SK-N-SH treated with all-trans-retinoic acid at 6 μM for 48 hours (cell line): Measurements from ENCODE around the gene DDB1.

ENCODE experiments used
- ATAC-seq: fragments of 200-7000 bp; cut with Tn5 transposase; 3 replicates; pipeline ENCODE4 v1.9.1; 2020; ENCODE audit warnings: mild to moderate bottlenecking, moderate library complexity
- ARNTL ChIP-seq: fragments of 450-650 bp; formaldehyde crosslinking; IDR thresholded peaks from 2 replicates; pipeline ENCODE4 v1.5.0; 2020; ENCODE audit warnings: low read depth, mild to moderate bottlenecking, moderate library complexity, borderline replicate concordance
- CSDC2 ChIP-seq: fragments of 250-450 bp; sonication (Bioruptor Pico); IDR thresholded peaks from 2 replicates; pipeline ENCODE4 v1.5.0; 2020; ENCODE audit warnings: mild to moderate bottlenecking, moderate library complexity
- ESRRG ChIP-seq: fragments of 250-450 bp; sonication (Bioruptor Pico); IDR thresholded peaks from 2 replicates; pipeline ENCODE4 v1.6.1; 2021; ENCODE audit warnings: mild to moderate bottlenecking
- GLIS3 ChIP-seq: fragments of 250-450 bp; sonication (Bioruptor Pico); IDR thresholded peaks from 2 replicates; pipeline ENCODE4 v1.5.0; 2020; ENCODE audit warnings: mild to moderate bottlenecking, moderate library complexity
- ISL1 ChIP-seq: fragments of 250-450 bp; sonication (Bioruptor Pico); IDR thresholded peaks from 2 replicates; pipeline ENCODE4 v2.1.2; 2022; ENCODE audit warnings: mild to moderate bottlenecking, moderate library complexity
- OSR1 ChIP-seq: fragments of 250-450 bp; sonication (Bioruptor Pico); IDR thresholded peaks from 2 replicates; pipeline ENCODE4 v1.8.0; 2022; ENCODE audit warnings: moderate library complexity, mild to moderate bottlenecking, inconsistent platforms
- PPARA ChIP-seq: fragments of 250-450 bp; sonication (Bioruptor Pico); IDR thresholded peaks from 2 replicates; pipeline ENCODE4 v1.5.0; 2020; ENCODE audit warnings: mild to moderate bottlenecking, borderline replicate concordance
- RARB ChIP-seq: fragments of 250-450 bp; sonication (Bioruptor Pico); IDR thresholded peaks from 2 replicates; pipeline ENCODE4 v1.8.0; 2021; ENCODE audit warnings: mild to moderate bottlenecking, moderate library complexity
- SNAI2 ChIP-seq: fragments of 250-450 bp; sonication (Bioruptor Pico); IDR thresholded peaks from 2 replicates; pipeline ENCODE4 v1.5.0; 2020; ENCODE audit warnings: mild to moderate bottlenecking, moderate library complexity
- TCF4 ChIP-seq: fragments of 250-450 bp; sonication (Bioruptor Pico); IDR thresholded peaks from 2 replicates; pipeline ENCODE4 v1.8.0; 2021; ENCODE audit warnings: mild to moderate bottlenecking, moderate library complexity, borderline replicate concordance
- TOX ChIP-seq: fragments of 250-450 bp; sonication (Bioruptor Pico); IDR thresholded peaks from 2 replicates; pipeline ENCODE4 v1.8.0; 2021; ENCODE audit warnings: mild to moderate bottlenecking, moderate library complexity, borderline replicate concordance
- ZC3H10 ChIP-seq: fragments of 250-450 bp; sonication (Bioruptor Pico); IDR thresholded peaks from 2 replicates; pipeline ENCODE4 v1.5.1; 2021; ENCODE audit warnings: mild to moderate bottlenecking, moderate library complexity
- ZFP3 ChIP-seq: fragments of 250-450 bp; sonication (Bioruptor Pico); IDR thresholded peaks from 2 replicates; pipeline ENCODE4 v1.5.0; 2020; ENCODE audit warnings: mild to moderate bottlenecking, moderate library complexity
- ZFP30 ChIP-seq: fragments of 450-650 bp; formaldehyde crosslinking; IDR thresholded peaks from 2 replicates; pipeline ENCODE4 v1.5.0; 2022; ENCODE audit warnings: mild to moderate bottlenecking, moderate library complexity
- ZNF565 ChIP-seq: fragments of 450-650 bp; formaldehyde crosslinking; conservative IDR thresholded peaks from 2 replicates; pipeline ENCODE4 v1.5.0; 2020; ENCODE audit warnings: low read depth, mild to moderate bottlenecking, moderate library complexity
- ZNF70 ChIP-seq: fragments of 450-650 bp; formaldehyde crosslinking; IDR thresholded peaks from 2 replicates; pipeline ENCODE4 v1.5.0; 2020; ENCODE audit warnings: mild to moderate bottlenecking, moderate library complexity
- ZNF8 ChIP-seq: fragments of 450-650 bp; formaldehyde crosslinking; IDR thresholded peaks from 2 replicates; pipeline ENCODE4 v1.5.0; 2020; ENCODE audit warnings: mild to moderate bottlenecking, moderate library complexity
- TF ChIP-seq, protein P1 (sequence below): fragments of 250-450 bp; sonication (Bioruptor Pico); IDR thresholded peaks from 2 replicates; pipeline ENCODE4 v1.8.0; 2020; ENCODE audit warnings: mild to moderate bottlenecking, moderate library complexity, borderline replicate concordance
- TF ChIP-seq, protein P2 (sequence below): fragments of 250-450 bp; sonication (Bioruptor Pico); IDR thresholded peaks from 2 replicates; pipeline ENCODE4 v1.5.0; 2020; ENCODE audit warnings: mild to moderate bottlenecking, moderate library complexity
- TF ChIP-seq, protein P3 (sequence below): fragments of 250-450 bp; sonication (Bioruptor Pico); IDR thresholded peaks from 2 replicates; pipeline ENCODE4 v1.8.0; 2021; ENCODE audit warnings: low read depth, mild to moderate bottlenecking, moderate library complexity, borderline replicate concordance
- TF ChIP-seq, protein P4 (sequence below): fragments of 250-450 bp; sonication (Bioruptor Pico); IDR thresholded peaks from 2 replicates; pipeline ENCODE4 v1.5.1; 2020; ENCODE audit warnings: low read depth, mild to moderate bottlenecking, moderate library complexity

DDB1 gene

DNA sequence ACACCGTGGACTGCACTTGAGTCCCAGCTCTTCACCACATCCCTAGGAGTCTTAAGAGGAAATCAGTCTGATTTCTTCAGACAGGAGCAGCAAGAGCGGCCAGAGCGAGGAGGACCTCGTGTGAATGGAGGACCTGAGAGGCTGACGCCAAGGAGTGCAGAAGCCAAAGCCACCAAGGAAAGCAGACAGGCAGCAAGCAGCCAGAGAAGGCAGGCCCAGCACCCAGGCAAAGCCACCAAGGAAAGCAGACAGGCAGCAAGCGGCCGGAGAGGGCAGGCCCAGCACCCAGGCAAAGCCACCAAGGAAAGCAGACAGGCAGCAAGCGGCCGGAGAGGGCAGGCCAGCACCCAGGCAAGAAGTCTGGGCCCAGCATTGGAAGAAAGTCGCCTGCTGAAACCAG, 17.0 kb upstream of the DDB1 start:
- TF ChIP-seq GLIS3 (CRISPR knock-in tag), result no peak
- no peak for TF ChIP-seq RARB (CRISPR knock-in tag)
- TF ChIP-seq ZNF565 (CRISPR knock-in tag), result no peak
- no peak for TF ChIP-seq ZFP3 (CRISPR knock-in tag)
- no peak for TF ChIP-seq ZFP30 (CRISPR knock-in tag)
- TF ChIP-seq, protein P1, sequence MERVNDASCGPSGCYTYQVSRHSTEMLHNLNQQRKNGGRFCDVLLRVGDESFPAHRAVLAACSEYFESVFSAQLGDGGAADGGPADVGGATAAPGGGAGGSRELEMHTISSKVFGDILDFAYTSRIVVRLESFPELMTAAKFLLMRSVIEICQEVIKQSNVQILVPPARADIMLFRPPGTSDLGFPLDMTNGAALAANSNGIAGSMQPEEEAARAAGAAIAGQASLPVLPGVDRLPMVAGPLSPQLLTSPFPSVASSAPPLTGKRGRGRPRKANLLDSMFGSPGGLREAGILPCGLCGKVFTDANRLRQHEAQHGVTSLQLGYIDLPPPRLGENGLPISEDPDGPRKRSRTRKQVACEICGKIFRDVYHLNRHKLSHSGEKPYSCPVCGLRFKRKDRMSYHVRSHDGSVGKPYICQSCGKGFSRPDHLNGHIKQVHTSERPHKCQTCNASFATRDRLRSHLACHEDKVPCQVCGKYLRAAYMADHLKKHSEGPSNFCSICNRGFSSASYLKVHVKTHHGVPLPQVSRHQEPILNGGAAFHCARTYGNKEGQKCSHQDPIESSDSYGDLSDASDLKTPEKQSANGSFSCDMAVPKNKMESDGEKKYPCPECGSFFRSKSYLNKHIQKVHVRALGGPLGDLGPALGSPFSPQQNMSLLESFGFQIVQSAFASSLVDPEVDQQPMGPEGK (CRISPR knock-in tag), result no peak
- TF ChIP-seq ISL1 (CRISPR knock-in tag), result no peak
- TF ChIP-seq, protein P2, sequence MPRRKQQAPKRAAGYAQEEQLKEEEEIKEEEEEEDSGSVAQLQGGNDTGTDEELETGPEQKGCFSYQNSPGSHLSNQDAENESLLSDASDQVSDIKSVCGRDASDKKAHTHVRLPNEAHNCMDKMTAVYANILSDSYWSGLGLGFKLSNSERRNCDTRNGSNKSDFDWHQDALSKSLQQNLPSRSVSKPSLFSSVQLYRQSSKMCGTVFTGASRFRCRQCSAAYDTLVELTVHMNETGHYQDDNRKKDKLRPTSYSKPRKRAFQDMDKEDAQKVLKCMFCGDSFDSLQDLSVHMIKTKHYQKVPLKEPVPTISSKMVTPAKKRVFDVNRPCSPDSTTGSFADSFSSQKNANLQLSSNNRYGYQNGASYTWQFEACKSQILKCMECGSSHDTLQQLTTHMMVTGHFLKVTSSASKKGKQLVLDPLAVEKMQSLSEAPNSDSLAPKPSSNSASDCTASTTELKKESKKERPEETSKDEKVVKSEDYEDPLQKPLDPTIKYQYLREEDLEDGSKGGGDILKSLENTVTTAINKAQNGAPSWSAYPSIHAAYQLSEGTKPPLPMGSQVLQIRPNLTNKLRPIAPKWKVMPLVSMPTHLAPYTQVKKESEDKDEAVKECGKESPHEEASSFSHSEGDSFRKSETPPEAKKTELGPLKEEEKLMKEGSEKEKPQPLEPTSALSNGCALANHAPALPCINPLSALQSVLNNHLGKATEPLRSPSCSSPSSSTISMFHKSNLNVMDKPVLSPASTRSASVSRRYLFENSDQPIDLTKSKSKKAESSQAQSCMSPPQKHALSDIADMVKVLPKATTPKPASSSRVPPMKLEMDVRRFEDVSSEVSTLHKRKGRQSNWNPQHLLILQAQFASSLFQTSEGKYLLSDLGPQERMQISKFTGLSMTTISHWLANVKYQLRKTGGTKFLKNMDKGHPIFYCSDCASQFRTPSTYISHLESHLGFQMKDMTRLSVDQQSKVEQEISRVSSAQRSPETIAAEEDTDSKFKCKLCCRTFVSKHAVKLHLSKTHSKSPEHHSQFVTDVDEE, result no peak
- TF ChIP-seq PPARA, result no peak
- TF ChIP-seq ARNTL, result no peak
- TF ChIP-seq ZC3H10 (CRISPR knock-in tag), result no peak
- ATAC-seq, result no peak

DNA sequence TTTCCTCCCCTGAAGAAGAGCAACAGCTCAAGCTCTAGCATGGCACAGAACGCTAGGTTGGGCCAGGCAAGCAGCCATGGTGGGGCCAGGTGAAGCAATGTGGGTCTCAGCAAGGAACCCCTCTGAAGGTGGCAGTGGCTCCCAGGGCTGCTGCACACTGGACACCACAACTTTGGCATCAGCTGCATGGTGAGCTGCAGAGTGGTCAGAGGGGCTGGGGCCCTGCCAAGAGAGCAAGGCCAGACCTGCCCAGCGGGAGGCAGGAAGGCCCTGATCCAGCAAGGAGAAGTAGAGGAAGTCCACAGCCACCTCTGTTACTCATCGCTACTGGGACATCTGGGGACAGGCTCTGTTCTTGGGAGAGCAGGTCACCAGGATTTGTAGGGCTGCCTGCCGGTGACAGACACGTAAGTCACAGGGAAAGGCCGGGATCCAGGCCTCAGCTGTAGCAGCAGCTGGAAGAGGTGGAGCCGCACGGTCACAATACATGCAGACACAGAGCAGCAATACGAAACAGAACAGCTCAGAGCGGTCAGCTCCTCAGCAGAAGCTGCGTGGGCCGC, 16.4 kb upstream of the DDB1 start:
- no peak for ATAC-seq
- TF ChIP-seq TCF4 (CRISPR knock-in tag), result no peak
- TF ChIP-seq, protein P3, sequence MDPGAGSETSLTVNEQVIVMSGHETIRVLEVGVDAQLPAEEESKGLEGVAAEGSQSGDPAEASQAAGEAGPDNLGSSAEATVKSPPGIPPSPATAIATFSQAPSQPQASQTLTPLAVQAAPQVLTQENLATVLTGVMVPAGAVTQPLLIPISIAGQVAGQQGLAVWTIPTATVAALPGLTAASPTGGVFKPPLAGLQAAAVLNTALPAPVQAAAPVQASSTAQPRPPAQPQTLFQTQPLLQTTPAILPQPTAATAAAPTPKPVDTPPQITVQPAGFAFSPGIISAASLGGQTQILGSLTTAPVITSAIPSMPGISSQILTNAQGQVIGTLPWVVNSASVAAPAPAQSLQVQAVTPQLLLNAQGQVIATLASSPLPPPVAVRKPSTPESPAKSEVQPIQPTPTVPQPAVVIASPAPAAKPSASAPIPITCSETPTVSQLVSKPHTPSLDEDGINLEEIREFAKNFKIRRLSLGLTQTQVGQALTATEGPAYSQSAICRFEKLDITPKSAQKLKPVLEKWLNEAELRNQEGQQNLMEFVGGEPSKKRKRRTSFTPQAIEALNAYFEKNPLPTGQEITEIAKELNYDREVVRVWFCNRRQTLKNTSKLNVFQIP (CRISPR knock-in tag), result no peak
- TF ChIP-seq ZNF70 (CRISPR knock-in tag), result no peak
- no peak for TF ChIP-seq OSR1
- no peak for TF ChIP-seq ZNF8
- TF ChIP-seq, protein P2, result no peak
- TF ChIP-seq ZNF565 (CRISPR knock-in tag), result no peak
- TF ChIP-seq ZC3H10 (CRISPR knock-in tag), result no peak
- no peak for TF ChIP-seq TOX (CRISPR knock-in tag)
- TF ChIP-seq CSDC2 (CRISPR knock-in tag), result no peak
- TF ChIP-seq ESRRG, result no peak
- no peak for TF ChIP-seq RARB (CRISPR knock-in tag)
- TF ChIP-seq SNAI2 (CRISPR knock-in tag), result no peak
- no peak for TF ChIP-seq ARNTL
- TF ChIP-seq, protein P4, sequence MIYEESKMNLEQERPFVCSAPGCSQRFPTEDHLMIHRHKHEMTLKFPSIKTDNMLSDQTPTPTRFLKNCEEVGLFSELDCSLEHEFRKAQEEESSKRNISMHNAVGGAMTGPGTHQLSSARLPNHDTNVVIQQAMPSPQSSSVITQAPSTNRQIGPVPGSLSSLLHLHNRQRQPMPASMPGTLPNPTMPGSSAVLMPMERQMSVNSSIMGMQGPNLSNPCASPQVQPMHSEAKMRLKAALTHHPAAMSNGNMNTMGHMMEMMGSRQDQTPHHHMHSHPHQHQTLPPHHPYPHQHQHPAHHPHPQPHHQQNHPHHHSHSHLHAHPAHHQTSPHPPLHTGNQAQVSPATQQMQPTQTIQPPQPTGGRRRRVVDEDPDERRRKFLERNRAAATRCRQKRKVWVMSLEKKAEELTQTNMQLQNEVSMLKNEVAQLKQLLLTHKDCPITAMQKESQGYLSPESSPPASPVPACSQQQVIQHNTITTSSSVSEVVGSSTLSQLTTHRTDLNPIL (CRISPR knock-in tag), result no peak
- no peak for TF ChIP-seq ZFP30 (CRISPR knock-in tag)
- TF ChIP-seq ISL1 (CRISPR knock-in tag), result no peak
